Activated CD4-positive, alpha-beta T cell treated with anti-CD3 and anti-CD28 coated beads, Interleukin-2, amount 50 U/mL, for 4 hours (primary cell): ENCODE measurements around the gene DHCR7.

Experiments used
- DNase-seq, 2 experiments: peaks; one replicate each; pipeline ENCODE4 v3.0.0-alpha.2; 2020

DHCR7 gene

GRCh38 chr11:71406681-71407080 lies 41.5 kb downstream of the DHCR7 start:
- DNase-seq: no peak

GRCh38 chr11:71404209-71404608 lies 44.0 kb downstream of the DHCR7 start:
- DNase-seq: no peak

- DNase-seq: no peak
Observed at GRCh38 chr11:71402878-71403277, 45.3 kb downstream of the DHCR7 start.

DNA sequence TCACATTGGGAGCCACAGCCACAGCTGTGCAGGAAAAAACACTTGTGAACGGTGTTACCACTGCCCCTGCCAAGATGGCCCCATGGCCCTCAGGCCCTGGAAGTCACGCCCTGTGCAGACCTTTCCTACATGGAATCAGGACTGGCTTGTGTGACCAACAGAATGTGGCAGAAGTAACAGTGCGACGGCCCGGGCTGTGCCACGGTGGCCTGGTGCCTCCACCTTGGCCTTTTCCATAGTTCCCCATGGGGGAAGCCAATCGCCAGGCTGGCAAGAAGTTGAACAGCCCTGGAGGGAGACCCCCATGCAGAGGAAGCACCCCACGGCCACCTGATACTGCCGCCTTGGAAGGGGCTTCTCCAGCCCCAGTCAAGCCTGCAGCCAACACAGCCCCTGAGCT lies 48.0 kb downstream of the DHCR7 start:
- DNase-seq: no peak

DNA sequence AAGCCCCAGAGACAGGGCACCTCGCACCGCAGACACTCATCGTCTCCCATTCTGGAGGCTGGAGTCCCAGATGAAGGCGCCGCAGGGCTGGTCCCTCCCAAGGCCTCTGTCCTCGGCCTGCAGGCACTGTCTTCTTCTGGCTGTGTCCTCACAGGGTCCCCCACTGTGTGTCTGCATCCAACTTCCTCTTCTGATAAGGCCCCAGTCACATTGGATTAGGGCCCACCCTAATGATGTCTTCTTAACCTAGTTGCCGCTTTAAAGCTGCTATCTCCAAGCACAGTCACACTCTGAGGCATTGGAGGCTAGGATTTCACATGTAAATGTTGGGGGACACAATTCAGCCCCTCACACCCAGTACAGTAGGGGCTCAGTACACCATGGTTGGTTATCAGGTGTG lies 48.9 kb downstream of the DHCR7 start:
- no peak for DNase-seq

- no peak for DNase-seq
Observed at GRCh38 chr11:71397961-71398360, 50.2 kb downstream of the DHCR7 start.

DNA sequence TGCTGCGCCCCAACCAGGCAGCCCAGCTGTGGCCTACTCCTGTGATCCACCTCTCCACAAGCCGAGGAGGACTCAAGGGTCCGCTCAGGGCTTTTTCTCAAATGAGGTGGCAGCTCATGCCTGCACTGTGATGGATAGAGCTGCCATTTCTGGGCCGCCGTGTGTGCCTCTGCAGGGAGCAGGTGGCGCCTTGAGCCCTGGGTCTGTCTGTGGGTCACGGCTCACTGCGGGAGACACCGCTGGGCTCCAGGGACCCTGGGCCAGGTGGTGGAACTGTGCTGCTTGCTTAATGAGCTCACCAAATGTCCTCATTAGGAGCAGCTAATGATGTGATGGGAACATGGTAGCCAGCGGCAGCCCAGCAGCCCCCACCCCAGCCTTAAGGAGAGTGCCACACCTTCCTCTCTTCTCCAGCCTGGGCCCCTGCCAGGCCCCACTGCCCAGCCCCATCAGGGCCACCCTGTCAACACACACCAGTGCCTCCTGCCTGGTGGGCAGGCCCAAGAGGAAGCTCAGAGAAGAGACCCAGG lies 50.8 kb downstream of the DHCR7 start:
- no peak for DNase-seq

DNA sequence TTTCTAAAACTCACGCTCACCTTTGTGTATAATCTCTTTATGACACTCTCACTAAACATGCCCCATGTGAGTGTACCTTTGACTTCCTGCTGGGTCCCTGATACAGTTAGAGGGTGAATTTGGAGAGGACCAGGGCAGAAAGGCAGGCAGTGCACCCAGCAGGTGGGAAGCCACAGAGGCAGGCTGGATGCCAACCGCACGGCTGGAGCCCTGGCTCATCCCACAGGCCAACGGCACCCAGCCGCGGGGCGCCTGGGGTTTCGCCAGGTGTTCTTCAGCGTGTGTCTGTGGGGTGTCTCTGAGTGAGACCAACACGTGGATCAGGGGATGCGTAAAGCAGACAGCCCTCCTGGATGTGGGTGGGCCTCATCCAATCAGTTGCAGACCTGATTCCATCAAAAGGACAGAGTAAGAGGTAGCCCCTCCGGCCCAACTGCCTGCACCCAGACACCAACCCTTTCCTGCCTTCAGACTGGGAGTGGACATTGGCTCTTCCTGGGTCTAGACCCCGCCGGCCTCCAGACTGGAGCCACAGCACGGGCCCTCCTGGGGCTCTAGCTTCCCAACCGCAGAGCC lies 51.6 kb downstream of the DHCR7 start:
- no peak for DNase-seq

DNA sequence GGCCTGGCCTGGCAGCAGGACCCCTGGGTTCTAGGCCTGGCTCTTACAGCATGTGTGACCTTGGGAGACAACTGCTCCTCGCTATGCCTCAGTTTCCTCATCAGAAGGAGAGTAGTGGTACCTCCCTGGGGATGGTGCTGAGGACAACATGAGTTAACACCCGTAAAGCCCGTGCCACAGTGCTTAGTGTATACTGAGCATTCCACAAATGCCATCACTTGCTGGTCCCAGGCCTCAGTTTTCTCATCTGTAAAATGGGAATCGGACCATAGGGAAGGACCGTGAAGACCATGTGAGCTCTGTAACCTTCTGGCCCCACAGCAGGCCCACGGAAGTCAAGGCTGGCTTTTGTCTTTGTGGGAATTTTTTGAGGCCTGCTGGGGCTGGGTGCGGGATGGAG lies 52.4 kb downstream of the DHCR7 start:
- DNase-seq: no peak

DNA sequence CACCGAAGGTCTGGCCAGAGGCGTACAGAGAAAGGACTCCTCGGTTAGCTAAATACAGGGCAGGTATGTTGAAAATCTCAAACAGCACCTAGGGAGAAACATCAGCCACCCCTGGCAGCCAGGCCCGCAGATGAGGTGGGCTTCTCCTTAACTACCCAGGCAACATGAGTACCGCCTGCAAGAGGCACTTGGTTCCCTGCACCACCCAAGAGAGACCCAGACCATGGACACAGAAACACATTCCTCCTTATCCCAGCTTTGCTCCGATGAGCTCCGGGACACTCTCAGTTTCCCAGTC lies 53.0 kb downstream of the DHCR7 start:
- no peak for DNase-seq

- DNase-seq: no peak
Observed at GRCh38 chr11:71393283-71393682, 54.9 kb downstream of the DHCR7 start.

DNA sequence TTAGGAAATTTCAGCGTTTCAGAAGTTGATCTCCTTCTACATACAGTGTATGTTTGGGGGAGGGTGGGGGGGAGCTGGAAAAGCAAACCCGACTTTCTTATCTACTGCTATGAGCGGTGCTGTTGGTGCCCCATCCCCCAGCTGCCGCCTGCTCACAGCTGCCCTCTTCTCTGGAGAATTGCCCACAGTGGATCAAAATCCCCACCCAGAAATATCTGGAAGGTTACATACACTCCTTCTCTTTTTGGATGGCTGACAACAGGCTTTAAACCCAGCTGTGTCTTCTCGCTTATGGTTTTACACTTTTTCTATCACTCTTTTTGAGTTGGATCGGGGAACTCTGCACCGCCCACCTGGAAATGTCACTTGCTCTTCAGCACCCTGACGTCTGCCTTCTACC lies 56.4 kb downstream of the DHCR7 start:
- DNase-seq: no peak

DNA sequence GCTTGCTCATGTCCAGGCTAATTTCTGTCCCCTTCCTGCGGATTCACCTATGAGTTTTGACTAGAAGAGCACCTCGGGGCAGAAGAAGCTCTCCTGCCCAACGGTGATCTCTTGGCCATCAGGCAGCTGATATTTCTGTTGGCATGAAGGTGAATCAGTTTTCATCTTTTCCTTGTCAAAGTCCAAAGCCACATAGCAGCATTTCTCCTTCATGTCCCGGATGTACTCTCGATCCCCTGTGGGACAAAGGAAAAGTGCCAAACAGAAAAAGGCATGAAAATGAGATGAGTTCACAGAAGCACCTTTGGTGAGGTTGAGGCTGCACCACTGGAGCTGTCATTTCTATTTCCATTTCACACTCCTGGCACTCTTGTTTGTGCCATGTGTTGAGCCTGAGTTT lies 56.8 kb downstream of the DHCR7 start:
- DNase-seq: no peak

GRCh38 chr11:71388637-71389235 lies 59.5 kb downstream of the DHCR7 start:
- no peak for DNase-seq

- no peak for DNase-seq
Observed at GRCh38 chr11:71387784-71388636, 60.2 kb downstream of the DHCR7 start.

GRCh38 chr11:71387200-71387599 lies 61.0 kb downstream of the DHCR7 start:
- no peak for DNase-seq

DNA sequence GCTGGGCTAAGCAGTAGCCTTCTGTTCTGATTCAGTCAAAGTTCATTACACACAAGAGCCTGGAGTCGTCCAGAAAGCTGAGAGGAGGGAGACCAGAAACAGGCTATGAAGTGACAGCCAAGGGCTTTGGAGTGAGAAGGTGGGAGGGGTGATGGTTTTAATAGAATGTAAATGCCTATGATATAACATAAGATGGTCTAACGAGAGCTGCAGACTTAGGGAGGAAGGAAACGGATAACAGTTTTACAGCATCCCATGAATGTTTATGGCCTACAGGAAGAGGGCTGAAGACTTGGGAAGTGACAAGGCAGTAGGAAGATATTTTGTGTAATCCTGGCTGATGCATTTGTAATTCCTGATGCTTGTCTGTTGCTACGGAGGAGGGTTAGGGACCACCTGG lies 62.0 kb downstream of the DHCR7 start:
- DNase-seq: no peak

DNA sequence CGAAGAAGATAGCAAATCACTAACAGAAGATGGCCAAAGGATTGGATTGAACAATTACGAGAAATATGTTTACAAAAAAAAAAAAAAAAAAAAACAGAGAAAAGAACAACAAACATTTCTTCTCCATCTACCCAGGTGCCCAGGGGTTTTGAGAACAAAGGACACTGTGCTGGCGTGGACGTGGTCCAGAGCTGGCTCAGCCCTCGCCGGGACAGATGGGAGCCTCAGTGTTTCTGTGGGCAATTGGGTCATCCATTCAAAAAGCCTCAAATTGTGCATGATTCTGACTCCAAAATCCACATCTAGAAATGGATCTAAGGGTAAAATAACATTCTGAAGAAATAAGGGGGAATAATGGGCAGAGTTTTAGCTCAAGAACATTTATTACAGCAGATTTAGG lies 63.1 kb downstream of the DHCR7 start:
- DNase-seq: no peak

GRCh38 chr11:71384561-71384960 lies 63.6 kb downstream of the DHCR7 start:
- no peak for DNase-seq
